Femur (tissue), 1 donor: ENCODE measurements around the gene NINL.

Experiments
- DNase-seq: peaks from one replicate; pipeline ENCODE4 v3.0.0-alpha.2; 2017

The NINL gene

GRCh38 chr20:25499855-25500434 lies 85.4 kb downstream of the NINL start:
- no peak for DNase-seq

DNA sequence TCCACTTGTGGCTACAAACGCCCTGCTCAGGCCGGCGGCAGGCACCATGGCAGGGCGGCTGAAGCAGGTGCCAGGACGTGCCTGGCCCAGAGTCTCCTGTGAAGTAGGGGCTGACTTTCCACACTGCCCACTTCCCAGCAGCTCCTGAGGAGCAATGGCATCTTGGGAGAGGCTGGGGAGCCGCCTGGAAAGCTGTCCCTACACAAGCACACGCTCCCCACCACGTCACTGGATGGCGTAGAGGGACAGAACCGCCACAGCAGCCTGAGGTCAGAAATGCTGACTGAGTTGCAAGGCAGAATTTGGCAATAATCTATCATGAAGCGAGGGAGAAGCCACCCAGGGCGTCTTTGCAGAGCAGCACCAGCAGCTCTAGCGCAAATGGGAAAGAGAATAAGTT lies 86.3 kb downstream of the NINL start:
- no peak for DNase-seq

DNA sequence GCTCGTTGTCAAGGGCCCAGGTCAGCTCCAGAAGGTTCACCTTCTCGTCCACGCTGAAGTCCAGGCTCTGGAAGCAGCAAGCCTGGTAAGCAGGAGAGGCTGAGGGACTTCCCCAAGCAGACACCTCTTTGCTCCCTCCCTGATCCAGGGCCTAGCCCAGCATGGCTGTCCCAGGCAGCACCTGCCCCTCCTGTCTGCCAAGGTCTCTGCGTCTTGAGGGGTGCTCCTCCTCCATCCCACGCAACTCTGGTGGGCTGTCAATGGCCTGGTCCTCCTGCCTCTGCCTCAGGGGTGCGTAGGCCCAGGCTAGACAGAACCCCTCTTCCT lies 87.1 kb downstream of the NINL start:
- DNase-seq: no peak

- DNase-seq: no peak
These were observed 87.6 kb downstream of the NINL start for GRCh38 chr20:25497586-25498279.

DNA sequence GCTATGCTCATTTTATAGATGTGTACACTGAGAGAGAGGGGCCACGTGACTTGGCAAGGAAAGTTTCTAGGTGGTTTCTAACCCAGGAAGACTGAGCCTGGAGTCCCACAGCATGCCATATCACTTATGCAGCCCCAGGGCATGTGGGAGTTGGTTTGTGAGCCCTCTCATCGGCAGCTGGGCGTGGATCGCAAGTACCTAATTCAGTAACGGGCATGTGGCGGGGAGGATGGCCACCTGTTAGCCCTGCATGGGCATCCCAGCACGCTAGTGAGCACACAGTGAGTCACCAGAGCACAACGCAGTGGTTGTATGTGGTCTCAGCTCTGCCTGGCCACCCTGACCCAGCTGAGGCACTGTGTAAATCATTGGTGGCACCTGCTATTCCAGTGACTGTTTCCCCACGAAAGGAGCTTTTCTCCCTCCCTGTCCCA lies 88.3 kb downstream of the NINL start:
- DNase-seq: no peak

GRCh38 chr20:25496165-25496967 lies 89.0 kb downstream of the NINL start:
- no peak for DNase-seq

DNA sequence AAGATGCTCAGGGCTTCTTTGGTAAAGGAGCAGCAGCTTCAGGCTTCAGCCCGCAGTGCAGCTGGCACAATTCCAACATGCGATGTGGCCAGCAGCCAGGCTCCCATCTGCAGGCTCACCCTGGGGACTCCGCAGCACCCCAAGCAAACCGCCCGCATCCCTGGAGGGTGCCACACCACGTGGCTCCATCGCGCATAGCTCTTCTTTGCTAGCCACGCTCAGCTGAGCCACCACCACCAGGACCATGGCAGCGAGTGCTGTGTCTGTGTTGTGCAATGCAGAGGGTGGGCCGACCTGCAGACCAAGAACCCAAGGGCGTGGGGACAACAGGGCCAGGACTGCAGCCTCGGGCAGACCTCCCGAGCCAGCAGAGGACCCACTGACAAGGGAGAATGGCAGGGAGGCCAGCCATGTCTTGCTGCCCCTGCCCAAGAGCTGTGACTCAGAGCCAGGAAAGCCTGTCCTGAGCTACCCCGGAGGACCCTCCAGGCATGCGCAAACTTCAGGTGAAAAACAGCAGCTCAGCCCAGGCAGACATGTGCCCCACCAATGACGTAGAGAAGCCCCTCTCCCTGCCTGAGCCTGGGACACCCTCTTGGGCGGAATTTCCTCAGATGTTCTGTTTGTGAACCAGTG lies 90.0 kb downstream of the NINL start:
- DNase-seq: no peak

DNA sequence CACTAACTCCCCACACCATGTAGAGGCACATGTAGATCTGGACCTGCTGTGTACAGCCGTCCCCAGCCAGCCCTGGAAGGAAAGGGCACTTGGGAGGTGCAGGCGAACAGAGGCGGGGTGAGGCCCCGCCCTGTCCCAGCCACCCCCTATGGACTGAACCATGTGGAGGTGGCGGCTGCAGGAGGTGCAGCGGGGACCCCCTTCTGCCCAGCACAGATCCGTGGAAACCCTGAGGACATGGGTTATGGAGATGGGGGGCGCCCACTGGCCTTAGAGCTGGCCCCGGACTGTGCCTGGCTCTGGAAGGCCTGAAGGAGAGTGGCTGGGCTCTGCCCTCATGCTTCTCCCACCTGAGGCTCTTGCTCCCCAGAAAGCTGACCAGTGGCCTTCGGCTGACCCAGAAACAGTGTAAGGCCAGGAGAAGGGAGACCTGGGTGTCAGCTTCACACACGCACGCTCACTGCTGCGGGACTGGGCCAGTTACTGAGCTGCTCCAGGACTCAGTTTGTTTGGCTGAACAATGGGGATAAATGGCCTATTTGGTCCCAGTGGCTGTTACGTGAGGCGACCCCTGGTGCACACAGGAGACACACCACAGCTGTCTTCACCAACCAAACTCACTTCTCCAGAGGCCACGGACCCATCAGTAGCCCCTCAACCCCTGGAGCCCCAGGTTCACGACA lies 90.7 kb downstream of the NINL start:
- no peak for DNase-seq

DNA sequence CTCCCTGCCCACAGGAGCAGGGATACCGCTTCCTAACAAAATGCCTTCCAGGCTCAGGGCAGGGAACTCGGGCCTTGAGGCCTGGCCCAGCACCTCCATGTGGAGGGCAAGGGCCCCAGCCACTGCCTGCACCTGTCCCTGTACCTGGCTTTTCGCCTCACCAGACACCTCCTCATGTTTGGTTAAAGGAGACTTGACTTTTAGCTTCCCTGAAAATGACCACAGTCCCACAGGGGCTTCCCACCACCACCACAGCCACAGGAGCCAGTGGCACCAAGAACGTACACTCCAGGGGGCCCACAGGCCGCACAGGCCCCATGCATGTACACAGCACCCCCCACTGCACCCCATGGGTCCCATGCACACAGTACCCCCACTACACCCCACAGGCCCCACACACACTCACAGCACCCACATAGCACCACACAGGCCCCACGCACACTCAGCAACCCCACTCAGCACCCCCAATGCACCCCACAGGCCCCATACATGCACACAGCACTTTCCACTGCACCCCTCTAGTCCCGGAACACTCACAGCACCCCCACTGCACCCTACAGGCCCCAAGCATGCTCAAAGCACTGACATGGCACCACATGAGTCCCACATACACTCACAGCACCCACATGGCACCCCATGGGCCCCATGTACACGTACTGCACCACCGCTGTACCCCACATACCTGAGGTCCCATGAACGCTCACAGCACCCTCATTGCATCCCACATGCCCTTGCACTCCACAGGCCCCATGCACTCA lies 91.4 kb downstream of the NINL start:
- no peak for DNase-seq

GRCh38 chr20:25493137-25493536 lies 92.2 kb downstream of the NINL start:
- no peak for DNase-seq

GRCh38 chr20:25491446-25492038 lies 93.8 kb downstream of the NINL start:
- DNase-seq: no peak

GRCh38 chr20:25490656-25491445 lies 94.5 kb downstream of the NINL start:
- no peak for DNase-seq

DNA sequence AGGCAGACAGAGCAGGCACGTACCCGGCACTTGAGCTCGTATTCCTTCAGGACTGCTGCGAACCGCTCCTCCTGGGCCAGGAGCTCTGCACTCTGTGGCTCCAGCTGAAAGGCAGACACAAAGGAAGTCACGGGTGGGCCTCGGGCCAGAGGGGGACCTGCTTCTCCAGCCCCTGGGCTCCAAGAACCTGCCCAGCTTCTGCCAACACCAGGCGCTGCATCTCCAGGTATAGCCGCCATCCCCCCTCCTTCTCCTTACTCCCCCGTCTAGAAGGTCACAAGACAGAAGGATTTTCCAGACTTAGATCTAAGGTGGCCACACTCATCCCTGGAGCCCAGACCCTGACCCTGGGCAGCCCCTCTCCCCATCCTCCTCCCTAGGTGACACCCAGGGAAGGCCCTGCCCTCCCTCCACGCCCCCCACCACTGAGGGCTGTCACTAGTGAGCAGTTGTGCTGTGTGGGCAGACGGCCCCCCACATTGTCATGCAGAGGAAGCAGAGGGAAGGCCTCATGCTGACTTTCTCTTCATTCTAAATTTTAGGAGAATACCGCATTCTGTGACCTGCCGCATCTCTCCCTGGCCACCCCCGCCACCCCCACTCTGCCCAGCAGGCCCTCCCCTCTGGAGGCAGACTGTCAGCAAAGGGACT lies 96.0 kb downstream of the NINL start:
- no peak for DNase-seq

- no peak for DNase-seq
These were observed 97.4 kb downstream of the NINL start for GRCh38 chr20:25487975-25488374.

- DNase-seq: no peak
These were observed 98.0 kb downstream of the NINL start for GRCh38 chr20:25487306-25487705.

- no peak for DNase-seq
These were observed 99.0 kb downstream of the NINL start for GRCh38 chr20:25486377-25486776.

- no peak for DNase-seq
These were observed 99.5 kb downstream of the NINL start for GRCh38 chr20:25485872-25486271.

DNA sequence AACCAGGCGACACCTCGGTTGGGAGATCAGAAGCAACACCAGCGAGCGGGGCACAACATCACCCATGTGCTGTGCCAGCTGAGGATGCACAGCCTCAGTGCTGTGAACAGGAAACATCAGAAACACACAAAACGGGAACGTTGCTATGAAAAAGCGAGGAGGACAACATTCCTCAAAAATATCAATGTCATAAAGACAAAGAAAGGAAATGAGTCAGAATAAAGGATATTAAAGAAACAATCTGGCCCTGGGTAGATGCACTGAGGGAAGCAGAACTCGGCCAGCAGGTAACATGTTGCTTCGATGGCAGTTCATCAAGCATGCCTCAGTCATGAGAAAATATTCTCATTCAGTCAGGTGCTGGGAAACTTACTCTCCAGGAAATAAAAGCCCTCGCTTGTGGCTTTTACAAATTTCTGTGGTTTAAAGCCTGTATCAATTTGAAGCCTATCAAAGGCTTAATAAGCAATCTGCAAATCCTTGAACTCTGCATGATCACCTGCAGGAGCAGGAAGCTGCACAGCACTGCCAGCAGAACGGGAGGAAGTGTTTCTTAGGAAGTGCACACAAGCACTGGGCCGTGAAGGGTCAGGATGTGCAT lies 100.3 kb downstream of the NINL start:
- no peak for DNase-seq

DNA sequence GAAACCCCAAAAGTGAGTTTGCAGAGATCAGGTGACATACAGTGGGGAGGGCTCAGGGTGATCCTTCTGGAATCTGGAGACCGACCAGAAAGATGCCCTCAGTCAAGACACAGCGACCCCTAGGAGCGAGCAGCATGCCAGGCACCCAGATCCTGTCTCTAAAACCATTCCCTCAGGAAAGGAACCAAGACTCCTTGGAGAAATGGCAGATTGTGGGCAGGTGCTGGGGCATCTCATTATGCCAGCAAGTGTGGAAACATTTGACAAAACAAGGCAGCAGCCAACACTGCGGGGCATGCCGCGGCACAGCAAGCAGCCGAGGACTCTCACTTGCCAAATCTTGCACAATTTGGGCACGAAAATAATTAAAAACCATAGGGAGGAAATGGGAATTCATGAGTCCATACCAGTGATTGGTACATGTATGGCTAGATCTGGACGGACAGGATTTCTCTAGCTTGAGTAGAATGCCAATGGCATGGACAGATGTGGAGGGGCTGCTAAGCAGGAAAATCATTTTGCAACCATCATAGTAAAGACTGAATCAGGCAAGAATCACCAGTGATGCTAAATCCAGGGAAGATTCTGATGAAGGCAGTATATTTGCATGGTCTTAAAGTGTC lies 101.0 kb downstream of the NINL start:
- no peak for DNase-seq
